PC-3 (cell line): ENCODE measurements around the gene DLG4.

Experiments used
- EZH2 ChIP-seq: fragments of 300-600 bp; sonication (generic); IDR thresholded peaks from one replicate; pipeline ENCODE4 v1.6.1; 2017; ENCODE audit warnings: antibody characterized with exemption, mild to moderate bottlenecking, low read length; ENCODE audit not compliant: unreplicated experiment
- TF ChIP-seq, protein P1 (sequence below): fragments of 300-600 bp; sonication (generic); conservative IDR thresholded peaks from 2 replicates; pipeline ENCODE4 v1.5.1; 2017; ENCODE audit warnings: antibody characterized with exemption, low read depth, mild to moderate bottlenecking, low read length

DNA sequence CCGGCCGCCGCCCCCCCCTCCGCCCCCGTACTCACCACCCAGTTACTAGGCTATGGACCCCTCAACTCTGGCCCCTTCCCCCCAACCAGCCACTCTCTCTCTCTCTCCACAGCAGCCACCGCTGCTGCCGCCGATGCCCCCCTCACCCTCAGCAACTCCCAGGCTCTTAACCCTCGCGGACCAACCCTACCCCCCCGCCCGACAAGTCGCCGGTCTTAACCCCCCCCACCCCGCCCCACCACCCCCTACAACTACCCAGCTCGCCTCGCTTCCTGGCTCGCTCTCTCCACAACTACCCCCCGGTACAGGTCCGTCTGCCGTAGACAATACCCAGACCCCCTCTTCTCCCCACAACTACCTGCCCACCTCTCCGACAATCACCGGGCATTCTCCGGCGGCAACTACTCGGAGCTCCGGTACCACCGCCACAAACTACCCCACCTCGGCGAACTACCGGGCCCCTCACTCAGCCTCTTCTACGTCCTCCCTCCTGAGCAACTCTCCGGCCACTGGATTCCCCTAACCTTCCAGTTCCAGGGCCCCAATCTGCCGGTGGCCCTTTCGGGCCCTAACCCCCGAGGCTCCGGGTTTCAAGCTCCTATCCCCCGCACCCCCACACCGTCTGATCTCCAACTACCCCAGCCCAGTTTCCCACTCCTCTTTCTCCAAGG is 18.9 kb upstream of the DLG4 start:
- TF ChIP-seq EZH2 = no peak
- TF ChIP-seq, protein P1, sequence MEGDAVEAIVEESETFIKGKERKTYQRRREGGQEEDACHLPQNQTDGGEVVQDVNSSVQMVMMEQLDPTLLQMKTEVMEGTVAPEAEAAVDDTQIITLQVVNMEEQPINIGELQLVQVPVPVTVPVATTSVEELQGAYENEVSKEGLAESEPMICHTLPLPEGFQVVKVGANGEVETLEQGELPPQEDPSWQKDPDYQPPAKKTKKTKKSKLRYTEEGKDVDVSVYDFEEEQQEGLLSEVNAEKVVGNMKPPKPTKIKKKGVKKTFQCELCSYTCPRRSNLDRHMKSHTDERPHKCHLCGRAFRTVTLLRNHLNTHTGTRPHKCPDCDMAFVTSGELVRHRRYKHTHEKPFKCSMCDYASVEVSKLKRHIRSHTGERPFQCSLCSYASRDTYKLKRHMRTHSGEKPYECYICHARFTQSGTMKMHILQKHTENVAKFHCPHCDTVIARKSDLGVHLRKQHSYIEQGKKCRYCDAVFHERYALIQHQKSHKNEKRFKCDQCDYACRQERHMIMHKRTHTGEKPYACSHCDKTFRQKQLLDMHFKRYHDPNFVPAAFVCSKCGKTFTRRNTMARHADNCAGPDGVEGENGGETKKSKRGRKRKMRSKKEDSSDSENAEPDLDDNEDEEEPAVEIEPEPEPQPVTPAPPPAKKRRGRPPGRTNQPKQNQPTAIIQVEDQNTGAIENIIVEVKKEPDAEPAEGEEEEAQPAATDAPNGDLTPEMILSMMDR = no peak
